ENCODE data around the gene FAM72C. TPM values are rescaled to one million over a fixed set of nuclear protein-coding genes. Genes with fewer than 3 reads are reported as not detected.
"Not testable (repeated sequence)": the region's sequence is repeated elsewhere in the genome, so short reads cannot be mapped to it uniquely, and the experiment has no call there.

The FAM72C gene
- total RNA-seq, 1 experiment from 2014 or later = 1.2 TPM

DNA sequence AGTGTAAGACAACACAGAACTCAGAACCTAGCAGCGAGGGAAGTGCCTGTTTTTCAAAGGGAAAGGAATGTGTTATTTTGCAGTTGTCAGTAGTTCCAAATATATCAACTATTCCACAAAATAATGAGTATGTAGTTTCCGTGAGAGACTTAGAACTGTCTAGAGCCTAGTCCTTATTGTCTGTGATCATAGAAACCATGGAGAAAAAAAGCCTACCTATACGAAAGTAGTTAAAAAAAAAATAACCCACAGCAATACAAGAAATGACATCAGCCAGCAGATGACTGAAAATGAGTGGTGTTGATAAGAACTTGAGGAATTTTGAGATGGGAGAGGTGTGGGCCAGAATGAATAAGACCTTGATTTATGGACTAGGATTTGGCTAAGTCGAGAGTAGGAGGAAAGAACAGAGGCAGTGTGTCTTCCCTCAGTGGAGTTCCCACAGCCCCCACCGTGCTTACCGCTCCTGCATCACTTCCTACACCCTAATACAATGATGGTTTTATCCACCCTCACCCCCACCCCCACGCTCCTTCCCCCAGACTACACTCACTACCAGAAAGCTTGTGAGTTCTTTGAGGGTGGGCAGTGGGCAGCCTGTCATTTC is 21.6 kb upstream of the FAM72C start:
- not testable (repeated sequence) for BruUV-seq (replicated peaks); ATAC-seq

GRCh38 chr1:143990699-143991098 is 18.9 kb upstream of the FAM72C start:
- H3K4me1 ChIP-seq (ENCODE audit: control insufficient read depth, insufficient read depth, low read length); BruUV-seq (replicated peaks); H3K27me3 ChIP-seq (ENCODE audit: control insufficient read depth, insufficient read depth, low read length); in situ Hi-C loops (cut with HindIII; ENCODE audit: low pct_unique_long_range_greater_than_20kb, low sequenced_read_pairs); H3K9me3 ChIP-seq (ENCODE audit: control insufficient read depth, insufficient read depth, low read depth, low read length); H3K27ac ChIP-seq (ENCODE audit: low read length); POLR2A ChIA-PET; DNase-seq (ENCODE audit: low read depth, low spot score); H3K4me3 ChIP-seq (ENCODE audit: low read depth in 2 of 2, low read length in 2 of 2); ATAC-seq; H3K36me3 ChIP-seq (ENCODE audit: control insufficient read depth, insufficient read depth, low read length); CTCF ChIA-PET; intact Hi-C loops (cut with micrococcal nuclease; ENCODE audit: unreplicated experiment): not testable (repeated sequence)

More for the DNA sequence above, 21.6 kb upstream of the FAM72C start:
- POLR2A ChIA-PET; CTCF ChIA-PET; in situ Hi-C loops (cut with HindIII; ENCODE audit: low pct_unique_long_range_greater_than_20kb, low sequenced_read_pairs); H3K27ac ChIP-seq (ENCODE audit: low read length); H3K27me3 ChIP-seq (ENCODE audit: control insufficient read depth, insufficient read depth, low read length); intact Hi-C loops (cut with micrococcal nuclease; ENCODE audit: unreplicated experiment); DNase-seq (ENCODE audit: low read depth, low spot score); H3K9me3 ChIP-seq (ENCODE audit: control insufficient read depth, insufficient read depth, low read depth, low read length); H3K4me3 ChIP-seq (ENCODE audit: low read depth in 2 of 2, low read length in 2 of 2); H3K36me3 ChIP-seq (ENCODE audit: control insufficient read depth, insufficient read depth, low read length); H3K4me1 ChIP-seq (ENCODE audit: control insufficient read depth, insufficient read depth, low read length): not testable (repeated sequence)

DNA sequence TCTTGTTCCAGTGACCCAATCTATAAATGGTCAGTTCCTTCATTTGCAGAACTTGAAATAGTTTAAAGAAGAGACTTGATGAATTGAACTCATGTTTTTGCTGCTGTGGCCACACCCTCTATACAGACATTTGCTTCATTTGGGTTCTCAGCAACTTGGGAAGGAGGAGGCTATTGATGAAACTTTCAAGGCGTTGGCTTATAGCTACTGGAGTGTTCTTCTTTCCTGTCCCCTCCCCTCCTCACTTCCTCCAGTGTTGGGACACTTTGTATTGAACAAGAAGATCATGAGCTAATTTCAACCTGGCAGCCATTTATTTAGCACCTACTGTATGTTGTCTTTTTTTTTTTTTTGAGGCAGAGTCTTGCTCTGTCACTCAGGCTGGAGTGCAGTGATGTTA is 17.9 kb upstream of the FAM72C start:
- H3K9me3 ChIP-seq (ENCODE audit: control insufficient read depth, insufficient read depth, low read depth, low read length); CTCF ChIA-PET; H3K27me3 ChIP-seq (ENCODE audit: control insufficient read depth, insufficient read depth, low read length); H3K27ac ChIP-seq (ENCODE audit: low read length); H3K4me3 ChIP-seq (ENCODE audit: low read depth in 2 of 2, low read length in 2 of 2); H3K4me1 ChIP-seq (ENCODE audit: control insufficient read depth, insufficient read depth, low read length); H3K36me3 ChIP-seq (ENCODE audit: control insufficient read depth, insufficient read depth, low read length); ATAC-seq; POLR2A ChIA-PET; intact Hi-C loops (cut with micrococcal nuclease; ENCODE audit: unreplicated experiment); BruUV-seq (replicated peaks); DNase-seq (ENCODE audit: low read depth, low spot score); in situ Hi-C loops (cut with HindIII; ENCODE audit: low pct_unique_long_range_greater_than_20kb, low sequenced_read_pairs): not testable (repeated sequence)

- H3K4me1 ChIP-seq (ENCODE audit: control insufficient read depth, insufficient read depth, low read length); H3K9me3 ChIP-seq (ENCODE audit: control insufficient read depth, insufficient read depth, low read depth, low read length); ATAC-seq; CTCF ChIA-PET; DNase-seq (ENCODE audit: low read depth, low spot score); H3K27me3 ChIP-seq (ENCODE audit: control insufficient read depth, insufficient read depth, low read length); H3K36me3 ChIP-seq (ENCODE audit: control insufficient read depth, insufficient read depth, low read length); in situ Hi-C loops (cut with HindIII; ENCODE audit: low pct_unique_long_range_greater_than_20kb, low sequenced_read_pairs); H3K4me3 ChIP-seq (ENCODE audit: low read depth in 2 of 2, low read length in 2 of 2); POLR2A ChIA-PET; H3K27ac ChIP-seq (ENCODE audit: low read length); intact Hi-C loops (cut with micrococcal nuclease; ENCODE audit: unreplicated experiment): not testable (repeated sequence)
- TSS peak; percentile 67 for BruUV-seq (replicated peaks)
Observed at GRCh38 chr1:143989427-143989712, 17.6 kb upstream of the FAM72C start.

- H3K36me3 ChIP-seq (ENCODE audit: control insufficient read depth, insufficient read depth, low read length); H3K27ac ChIP-seq (ENCODE audit: low read length); H3K27me3 ChIP-seq (ENCODE audit: control insufficient read depth, insufficient read depth, low read length); H3K4me3 ChIP-seq (ENCODE audit: low read depth in 2 of 2, low read length in 2 of 2); BruUV-seq (replicated peaks); in situ Hi-C loops (cut with HindIII; ENCODE audit: low pct_unique_long_range_greater_than_20kb, low sequenced_read_pairs); H3K4me1 ChIP-seq (ENCODE audit: control insufficient read depth, insufficient read depth, low read length); DNase-seq (ENCODE audit: low read depth, low spot score); H3K9me3 ChIP-seq (ENCODE audit: control insufficient read depth, insufficient read depth, low read depth, low read length); POLR2A ChIA-PET; intact Hi-C loops (cut with micrococcal nuclease; ENCODE audit: unreplicated experiment); CTCF ChIA-PET; ATAC-seq: not testable (repeated sequence)
Observed at GRCh38 chr1:143988602-143989426, 17.0 kb upstream of the FAM72C start.

GRCh38 chr1:143987868-143988267 is 16.1 kb upstream of the FAM72C start:
- H3K9me3 ChIP-seq (ENCODE audit: control insufficient read depth, insufficient read depth, low read depth, low read length); DNase-seq (ENCODE audit: low read depth, low spot score); H3K4me1 ChIP-seq (ENCODE audit: control insufficient read depth, insufficient read depth, low read length); in situ Hi-C loops (cut with HindIII; ENCODE audit: low pct_unique_long_range_greater_than_20kb, low sequenced_read_pairs); BruUV-seq (replicated peaks); H3K27ac ChIP-seq (ENCODE audit: low read length); H3K27me3 ChIP-seq (ENCODE audit: control insufficient read depth, insufficient read depth, low read length); H3K4me3 ChIP-seq (ENCODE audit: low read depth in 2 of 2, low read length in 2 of 2); CTCF ChIA-PET; POLR2A ChIA-PET; ATAC-seq; H3K36me3 ChIP-seq (ENCODE audit: control insufficient read depth, insufficient read depth, low read length); intact Hi-C loops (cut with micrococcal nuclease; ENCODE audit: unreplicated experiment): not testable (repeated sequence)

- DNase-seq (ENCODE audit: low read depth, low spot score); ATAC-seq; intact Hi-C loops (cut with micrococcal nuclease; ENCODE audit: unreplicated experiment); H3K36me3 ChIP-seq (ENCODE audit: control insufficient read depth, insufficient read depth, low read length); H3K27ac ChIP-seq (ENCODE audit: low read length); H3K4me3 ChIP-seq (ENCODE audit: low read depth in 2 of 2, low read length in 2 of 2); in situ Hi-C loops (cut with HindIII; ENCODE audit: low pct_unique_long_range_greater_than_20kb, low sequenced_read_pairs); H3K9me3 ChIP-seq (ENCODE audit: control insufficient read depth, insufficient read depth, low read depth, low read length); H3K27me3 ChIP-seq (ENCODE audit: control insufficient read depth, insufficient read depth, low read length); POLR2A ChIA-PET; H3K4me1 ChIP-seq (ENCODE audit: control insufficient read depth, insufficient read depth, low read length); CTCF ChIA-PET: not testable (repeated sequence)
- TSS peak; percentile 70 for BruUV-seq (replicated peaks)
Observed at GRCh38 chr1:143984721-143985473, 13.1 kb upstream of the FAM72C start.

Data from Panc1 (cell line).